SK-N-SH (cell line): ENCODE results near the gene BUD31. TPM values are rescaled to one million over a fixed set of nuclear protein-coding genes. Genes with fewer than 3 reads are reported as not detected.

ENCODE experiments used
- CTCF ChIA-PET: fragments of 300-600, 350-600 bp; formaldehyde crosslinking; extraction: SDS; loops from one replicate; lab custom pipeline; 2021; lab: Yijun Ruan, JAX
- POLR2A ChIA-PET: fragments of 350-600 bp; sonication (Branson Sonifier 250); formaldehyde crosslinking; extraction: SDS; loops from one replicate; lab custom pipeline; 2020; ENCODE audit warnings: antibody characterized with exemption, inconsistent platforms; lab: Yijun Ruan, JAX
- DNase-seq: peaks from one replicate; pipeline ENCODE4 v3.0.0; 2012
- H2AFZ ChIP-seq: fragments of 200-600 bp; sonication (generic); 2 replicates; pipeline ENCODE4 v1.8.1; 2016; ENCODE audit warnings: antibody characterized with exemption, mild to moderate bottlenecking, low read depth
- H3F3A ChIP-seq: fragments of 200-600 bp; sonication (generic); replicated peaks from 2 replicates; pipeline ENCODE3; 2016; ENCODE audit warnings: antibody characterized with exemption, mild to moderate bottlenecking; ENCODE audit not compliant: insufficient read depth
- H3K27ac ChIP-seq, 2 experiments: fragments of 200-500 bp in 1 of 2; fragments of 200-600 bp in 1 of 2; sonication (Bioruptor generic) in 1 of 2; sonication (generic), shearing (Covaris generic) in 1 of 2; 2 replicates each; pipeline versions ENCODE4 v1.5.1 to v1.6.1; 2014 to 2016; ENCODE audit warnings: low read depth in 2 of 2, inconsistent platforms in 1 of 2, low read length in 1 of 2, mild to moderate bottlenecking in 1 of 2, mixed read lengths in 1 of 2
- H3K27me3 ChIP-seq: fragments of 200-600 bp; sonication (generic), shearing (Covaris generic); 2 replicates; pipeline ENCODE4 v1.6.1; 2016; ENCODE audit warnings: mixed run types; ENCODE audit not compliant: insufficient read depth
- H3K36me3 ChIP-seq, 2 experiments: fragments of 200-500 bp in 1 of 2; fragments of 200-600 bp in 1 of 2; sonication (Bioruptor generic) in 1 of 2; sonication (generic) in 1 of 2; replicated peaks in 1 of 2; 2 replicates each; pipeline versions ENCODE3 to v1.5.1; 2014 to 2016; ENCODE audit warnings: low read length in 1 of 2, mild to moderate bottlenecking in 1 of 2; ENCODE audit not compliant: insufficient read depth in 2 of 2, control insufficient read depth in 1 of 2
- H3K4me1 ChIP-seq, 2 experiments: fragments of 200-500 bp in 1 of 2; fragments of 200-600 bp in 1 of 2; sonication (Bioruptor generic) in 1 of 2; sonication (generic), shearing (Covaris generic) in 1 of 2; 2 replicates each; pipeline versions ENCODE4 v1.5.1 to v1.6.1; 2014 to 2016; ENCODE audit warnings: low read depth in 1 of 2, low read length in 1 of 2, mixed run types in 1 of 2; ENCODE audit not compliant: insufficient read depth in 2 of 2, control insufficient read depth in 1 of 2
- H3K4me2 ChIP-seq: fragments of 200-600 bp; sonication (generic), shearing (Covaris generic); 2 replicates; pipeline ENCODE4 v1.6.1; 2017; ENCODE audit warnings: mixed run types
- H3K4me3 ChIP-seq, 2 experiments: fragments of 200-500 bp in 1 of 2; fragments of 200-600 bp in 1 of 2; sonication (Bioruptor generic) in 1 of 2; sonication (generic), shearing (Covaris generic) in 1 of 2; 2 replicates each; pipeline versions ENCODE4 v1.5.1 to v1.8.1; 2014 to 2016; ENCODE audit warnings: low read depth in 2 of 2, inconsistent platforms in 1 of 2, low read length in 1 of 2, mild to moderate bottlenecking in 1 of 2, mixed read lengths in 1 of 2, moderate library complexity in 1 of 2
- H3K79me2 ChIP-seq: fragments of 200-600 bp; sonication (generic); 2 replicates; pipeline ENCODE4 v1.8.1; 2017; ENCODE audit warnings: mild to moderate bottlenecking; ENCODE audit not compliant: insufficient read depth
- H3K9ac ChIP-seq: fragments of 200-600 bp; sonication (generic); 2 replicates; pipeline ENCODE4 v1.6.1; 2017; ENCODE audit warnings: mixed run types
- H3K9me2 ChIP-seq: fragments of 200-600 bp; sonication (generic); 2 replicates; pipeline ENCODE4 v1.6.1; 2017; ENCODE audit warnings: mixed run types
- H3K9me3 ChIP-seq: fragments of 200-600 bp; sonication (generic); 2 replicates; pipeline ENCODE4 v1.6.1; 2017; ENCODE audit warnings: mixed run types, mild to moderate bottlenecking, moderate library complexity
- H4K20me1 ChIP-seq: fragments of 200-600 bp; sonication (generic); 2 replicates; pipeline ENCODE4 v1.6.1; 2017; ENCODE audit warnings: mild to moderate bottlenecking, mixed run types; ENCODE audit not compliant: insufficient read depth
- CHD2 ChIP-seq: fragments of 150-350 bp; IDR thresholded peaks from 2 replicates; pipeline ENCODE4 v1.6.1; 2018; ENCODE audit warnings: low read length; ENCODE audit not compliant: partially characterized antibody
- CTCF ChIP-seq: fragments of 200-600 bp; sonication (generic); IDR thresholded peaks from 2 replicates; pipeline ENCODE4 v1.6.1; 2017; ENCODE audit warnings: antibody characterized with exemption, mild to moderate bottlenecking, moderate library complexity
- ELF1 ChIP-seq: IDR thresholded peaks from 2 replicates; pipeline ENCODE4 v1.4.0; 2012
- EP300 ChIP-seq, 2 experiments: IDR thresholded peaks; 2 replicates each; pipeline versions ENCODE4 v1.4.0 to v1.6.1; 2012; ENCODE audit warnings: borderline replicate concordance in 1 of 2, low read depth in 1 of 2, low read length in 1 of 2
- FOSL2 ChIP-seq: IDR thresholded peaks from 2 replicates; pipeline ENCODE4 v1.4.0; 2012; ENCODE audit warnings: low read depth, mild to moderate bottlenecking, moderate library complexity, borderline replicate concordance
- FOXJ3 ChIP-seq: sonication (generic); formaldehyde crosslinking; IDR thresholded peaks from 2 replicates; pipeline ENCODE4 v1.5.1; 2020; ENCODE audit warnings: mild to moderate bottlenecking, missing genetic modification reagents
- GABPA ChIP-seq: IDR thresholded peaks from 2 replicates; pipeline ENCODE4 v1.4.0; 2012; ENCODE audit warnings: low read depth, mild to moderate bottlenecking
- IRF3 ChIP-seq: fragments of 150-350 bp; IDR thresholded peaks from 2 replicates; pipeline ENCODE4 v1.6.1; 2016; ENCODE audit warnings: mild to moderate bottlenecking, low read depth, low read length
- JUND ChIP-seq: IDR thresholded peaks from 2 replicates; pipeline ENCODE4 v1.4.0; 2012
- MAX ChIP-seq: IDR thresholded peaks from 2 replicates; pipeline ENCODE4 v1.4.0; 2012; ENCODE audit warnings: low read depth
- MXI1 ChIP-seq: IDR thresholded peaks from 2 replicates; pipeline ENCODE4 v1.6.1; 2012; ENCODE audit warnings: mild to moderate bottlenecking, low read depth, low read length, improper control_type of control experiment
- NRF1 ChIP-seq: IDR thresholded peaks from 2 replicates; pipeline ENCODE4 v1.6.1; 2012; ENCODE audit warnings: low read depth, mild to moderate bottlenecking, low read length
- POLR2AphosphoS5 ChIP-seq: IDR thresholded peaks from 2 replicates; pipeline ENCODE4 v1.6.1; 2012; ENCODE audit warnings: low read depth, low read length
- RAD21 ChIP-seq: IDR thresholded peaks from 2 replicates; pipeline ENCODE4 v1.6.1; 2012; ENCODE audit warnings: mild to moderate bottlenecking, low read length
- RCOR1 ChIP-seq: fragments of 150-350 bp; IDR thresholded peaks from 2 replicates; pipeline ENCODE4 v1.6.1; 2017; ENCODE audit warnings: antibody characterized with exemption, low read length
- REST ChIP-seq: IDR thresholded peaks from 2 replicates; pipeline ENCODE4 v1.6.1; 2012; ENCODE audit warnings: mild to moderate bottlenecking, low read depth, low read length, moderate library complexity
- RXRA ChIP-seq: IDR thresholded peaks from 2 replicates; pipeline ENCODE4 v1.4.0; 2012; ENCODE audit warnings: low read depth, mild to moderate bottlenecking, borderline replicate concordance
- SIN3A ChIP-seq: IDR thresholded peaks from 2 replicates; pipeline ENCODE4 v1.6.1; 2012; ENCODE audit warnings: low read depth, mild to moderate bottlenecking, low read length, moderate library complexity, borderline replicate concordance
- TAF1 ChIP-seq: IDR thresholded peaks from 2 replicates; pipeline ENCODE4 v1.6.1; 2012; ENCODE audit warnings: low read depth, mild to moderate bottlenecking, low read length, moderate library complexity, borderline replicate concordance
- TCF12 ChIP-seq: IDR thresholded peaks from 2 replicates; pipeline ENCODE4 v1.4.0; 2012
- TEAD4 ChIP-seq: IDR thresholded peaks from 2 replicates; pipeline ENCODE4 v1.4.0; 2012; ENCODE audit warnings: mild to moderate bottlenecking, borderline replicate concordance; ENCODE audit not compliant: insufficient read depth
- USF1 ChIP-seq: IDR thresholded peaks from 2 replicates; pipeline ENCODE4 v1.4.0; 2012; ENCODE audit warnings: low read depth, borderline replicate concordance
- USF2 ChIP-seq: fragments of 150-350 bp; IDR thresholded peaks from 2 replicates; pipeline ENCODE4 v1.6.1; 2017; ENCODE audit warnings: antibody characterized with exemption, low read length, low read depth, borderline replicate concordance
- YY1 ChIP-seq: IDR thresholded peaks from 2 replicates; pipeline ENCODE4 v1.4.0; 2012; ENCODE audit warnings: low read depth, mild to moderate bottlenecking
- WGBS: methylation state at CpG from one replicate; pipeline ENCODE4 v1.1.6; 2017; ENCODE audit warnings: low lambda C conversion rate; 5-methylcytosine and 5-hydroxymethylcytosine counted together
- polyA plus RNA-seq, 3 experiments: library from polyadenylated mRNA; depleted of rRNA; stranded (reverse); fragments of >200 nt; gene quantifications; 2 replicates each; pipeline ENCODE4 v1.2.3, GENCODE V29; 2012

The BUD31 gene
- polyA plus RNA-seq, 1 of the 3 experiments (the other 2 are of a cell fraction), result 162 TPM

GRCh38 chr7:99374111-99375064 is 34.4 kb upstream of the BUD31 start, which contains the start of gene ARPC1B:
ARPC1B (plus strand) TSS chr7:99374730; CDS start chr7:99385715, 10,985 bp downstream.
- Histone ChIP-seq H3K27me3 (no peaks in the 10 kb centered on the region), H3K9ac (peak within 1 kb of the TSS; percentile 81), H3K4me3 (peak within 1 kb of the TSS; percentile 55 to 93), H3K79me2 (peaks cover 49% of the 10 kb centered on the region), H3K9me2 (no peaks in the 10 kb centered on the region), H4K20me1 (peaks cover 36% of the 10 kb centered on the region), H3K4me2 (peak within 1 kb of the TSS; percentile 99), H3K27ac (peak within 1 kb of the TSS; percentile 12 to 45; a peak in 3 of 4 replicates), H3F3A (peaks cover 37% of the 10 kb centered on the region), H3K9me3 (no peaks in the 10 kb centered on the region), H3K4me1 (peaks cover 3 to 17% of the 10 kb centered on the region in 2 experiments; a peak in 2 of 4 replicates), H2AFZ (peak within 1 kb of the TSS; percentile 76; the same call in 1 of the 2 replicates), H3K36me3 (peaks cover 0 to 28% of the 10 kb centered on the region in 2 experiments)
- 4% methylated on average over 68 of the region's 95 CpGs for WGBS
- ChIA-PET CTCF (interaction anchor here (1.0 kb wide), 2 partner anchors 9 to 35 kb away, joined by 3 read pairs; partner anchors contain the start of gene BUD31), POLR2A (no interaction called here)
- peak; percentile 99 for DNase-seq
- TF ChIP-seq TAF1, result peak; percentile 74
- no peak for TF ChIP-seq FOXJ3 (CRISPR knock-in tag)
- no peak for TF ChIP-seq RXRA
- TF ChIP-seq JUND, result no peak
- peak; percentile 42; the same call in 1 of the 2 replicates for TF ChIP-seq MAX
- no peak for TF ChIP-seq FOSL2
- peak; percentile 78; the same call in 1 of the 2 replicates for TF ChIP-seq MXI1
- no peak for TF ChIP-seq RCOR1
- TF ChIP-seq YY1, result no peak
- TF ChIP-seq POLR2AphosphoS5, result peak; percentile 77
- TF ChIP-seq ELF1, result peak; percentile 63; the same call in 1 of the 2 replicates
- no peak for TF ChIP-seq EP300 (IDR thresholded peaks at IDR 0.05; ENCODE audit: borderline replicate concordance in 1 of 2, low read depth in 1 of 2, low read length in 1 of 2)
- no peak for TF ChIP-seq CTCF
- TF ChIP-seq IRF3, result no peak
- TF ChIP-seq REST, result no peak
- TF ChIP-seq TEAD4, result no peak
- TF ChIP-seq SIN3A, result 0 out of 2 replicates have a peak, but pooled peaks have one; percentile 16
- peak; percentile 95 for TF ChIP-seq CHD2
- TF ChIP-seq GABPA, result no peak
- no peak for TF ChIP-seq NRF1
- TF ChIP-seq USF2, result no peak
- no peak for TF ChIP-seq TCF12
- TF ChIP-seq RAD21, result no peak
- no peak for TF ChIP-seq USF1
